CD4-positive, alpha-beta T cell treated with Interleukin-17A for 4 hours (primary cell): ENCODE results near the gene LAMA3.
A peak's percentile ranks its signal among the peaks of the same experiment; 100 is the strongest.

Source experiments
- DNase-seq: peaks from one replicate; pipeline ENCODE4 v3.0.0-alpha.2; 2020; ENCODE audit warnings: mixed read lengths

The LAMA3 gene

DNA sequence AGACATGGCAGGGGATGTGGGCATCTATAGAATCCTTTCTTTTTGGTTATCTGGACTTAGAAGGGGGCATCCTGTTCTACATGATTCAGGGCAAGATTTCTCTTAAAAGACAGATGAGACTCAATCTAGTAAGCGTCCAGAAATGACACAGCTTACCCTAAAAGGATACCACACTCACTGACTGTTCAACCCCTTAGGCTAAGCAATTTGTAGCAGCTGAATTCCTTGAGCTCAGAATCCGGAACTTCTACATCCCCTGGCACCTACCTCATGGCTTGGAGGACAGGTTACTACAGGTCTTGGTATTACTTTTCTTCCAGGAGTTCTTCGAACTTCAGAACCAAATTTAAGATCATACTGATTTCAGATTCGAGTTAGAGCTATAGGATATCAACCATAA is 138.4 kb downstream of the LAMA3 start:
- no peak for DNase-seq

DNA sequence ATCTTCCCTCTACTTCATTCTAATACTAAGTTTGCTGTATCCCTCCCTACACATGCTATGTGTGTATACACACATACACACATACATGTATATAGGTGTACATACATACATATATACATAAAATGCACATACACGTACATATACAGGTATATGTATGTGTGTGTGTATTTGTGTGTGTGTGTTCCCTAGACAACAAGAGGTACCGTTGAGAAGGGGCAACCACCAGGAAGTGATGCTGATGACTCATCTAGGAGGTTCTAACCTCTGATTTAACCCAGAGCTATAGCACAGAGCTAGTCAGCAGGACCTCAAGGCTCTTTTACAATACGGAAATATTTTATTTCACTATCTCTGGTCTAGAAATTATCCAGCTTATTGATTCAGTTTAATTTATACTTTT is 139.2 kb downstream of the LAMA3 start:
- peak; percentile 50 for DNase-seq

DNA sequence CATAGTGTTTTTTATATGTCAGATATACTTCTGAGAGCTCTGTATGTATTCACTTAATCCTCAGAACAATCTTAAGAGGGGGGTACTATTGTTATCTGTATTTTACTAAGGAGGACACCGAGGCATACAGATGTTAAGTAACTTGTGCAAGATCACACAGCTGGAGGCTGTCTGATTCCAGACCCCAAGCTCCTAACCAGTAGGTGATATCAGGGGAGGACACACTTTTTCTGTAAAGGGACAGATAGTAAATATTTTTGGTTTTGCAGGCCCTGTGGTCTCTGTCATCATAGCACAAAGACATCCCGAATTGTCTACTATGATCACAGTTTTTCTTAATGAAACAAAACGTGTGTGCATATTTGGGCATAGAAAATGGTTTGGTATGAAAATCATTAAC is 143.7 kb downstream of the LAMA3 start:
- no peak for DNase-seq

DNA sequence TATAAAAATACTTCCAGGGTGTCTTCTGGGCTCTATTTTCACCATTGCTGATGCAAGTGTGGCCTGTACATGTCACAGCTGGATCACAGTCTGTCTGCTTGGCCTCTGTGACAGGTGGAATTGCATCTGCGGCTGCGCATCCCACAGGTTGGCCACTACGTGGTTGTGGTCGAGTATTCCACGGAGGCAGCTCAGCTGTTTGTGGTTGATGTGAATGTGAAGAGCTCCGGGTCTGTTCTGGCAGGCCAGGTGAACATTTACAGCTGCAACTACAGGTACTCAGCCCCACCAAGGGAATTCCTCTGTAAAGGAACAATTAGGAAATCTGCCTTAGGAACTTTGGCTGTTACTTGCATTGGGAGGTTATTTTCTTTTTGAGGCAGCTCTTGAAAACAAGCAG is 144.5 kb downstream of the LAMA3 start:
- no peak for DNase-seq

DNA sequence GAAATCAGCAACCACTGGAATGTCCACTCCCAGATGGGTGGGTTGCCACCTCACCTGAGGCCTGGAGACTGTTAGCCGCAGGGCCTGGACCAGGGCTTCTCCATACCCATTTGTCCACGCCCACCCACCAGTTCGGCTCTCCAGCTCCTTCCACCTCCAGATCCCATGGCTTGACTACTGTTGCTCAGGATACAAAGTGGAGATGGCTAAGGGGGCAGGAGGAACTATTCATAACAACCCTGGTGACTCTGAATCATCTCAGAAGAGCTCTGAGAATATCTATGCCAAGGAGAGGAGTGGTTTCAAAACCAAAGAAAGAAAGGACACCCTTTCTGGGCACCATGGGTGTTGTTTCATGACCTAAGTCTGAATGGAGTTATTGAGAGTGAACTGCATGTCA is 145.8 kb downstream of the LAMA3 start:
- DNase-seq = no peak

DNA sequence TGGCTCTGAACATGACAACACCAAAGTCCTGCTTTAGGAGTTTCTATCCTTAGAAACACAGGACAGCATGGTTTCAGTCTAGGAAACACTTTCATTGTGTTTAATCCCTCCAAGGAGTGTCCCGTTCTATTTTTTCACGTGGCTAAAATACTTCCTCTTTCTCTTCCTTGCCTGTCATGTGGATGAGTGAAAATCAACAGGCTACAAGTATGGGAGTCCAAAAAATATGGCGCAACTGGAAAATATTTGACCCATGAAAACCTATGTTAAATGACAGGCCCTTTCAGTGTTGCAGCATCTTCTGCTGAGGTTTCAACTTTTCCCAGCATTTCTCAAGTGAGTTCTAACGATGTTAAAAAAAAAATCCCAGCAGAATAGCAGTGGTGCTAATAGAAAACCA is 146.3 kb downstream of the LAMA3 start:
- DNase-seq = no peak

DNA sequence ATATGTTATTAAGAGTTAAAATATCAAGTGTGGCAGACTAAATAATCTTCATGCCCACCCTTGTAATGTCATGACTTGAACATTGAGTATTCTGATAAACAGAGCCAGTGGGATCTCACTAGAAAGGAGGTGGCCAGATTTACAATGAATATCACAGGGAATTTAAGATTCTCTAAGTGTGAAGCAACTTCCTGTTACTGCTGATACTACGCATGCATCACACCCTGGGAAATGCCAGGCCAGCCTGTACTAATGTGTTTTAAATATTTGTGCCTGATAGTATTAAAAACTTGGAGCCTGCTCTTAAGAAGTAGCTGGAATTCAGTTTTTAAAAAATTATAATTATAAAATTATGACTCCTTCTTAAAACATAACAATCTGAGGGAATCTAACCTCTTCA is 148.3 kb downstream of the LAMA3 start:
- DNase-seq = no peak

DNA sequence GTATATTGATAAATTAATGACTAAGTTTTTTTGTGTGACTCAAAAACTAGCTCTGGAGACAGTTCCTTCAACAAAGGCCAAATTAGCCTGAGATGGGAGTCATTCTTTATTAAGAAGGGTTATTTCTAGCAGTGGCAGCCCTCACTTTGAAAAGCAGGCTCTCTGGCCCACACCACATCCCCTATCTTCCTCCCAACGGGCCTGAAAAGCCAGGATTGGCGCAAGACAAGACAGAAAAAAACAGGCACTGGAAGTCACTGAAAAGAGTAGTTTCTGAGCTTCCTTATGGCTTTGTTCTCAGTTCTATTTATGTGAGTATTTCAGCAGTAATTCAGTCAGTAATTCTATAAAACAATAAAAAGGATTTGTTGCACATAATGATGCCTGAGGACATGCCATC is 149.0 kb downstream of the LAMA3 start:
- no peak for DNase-seq

DNA sequence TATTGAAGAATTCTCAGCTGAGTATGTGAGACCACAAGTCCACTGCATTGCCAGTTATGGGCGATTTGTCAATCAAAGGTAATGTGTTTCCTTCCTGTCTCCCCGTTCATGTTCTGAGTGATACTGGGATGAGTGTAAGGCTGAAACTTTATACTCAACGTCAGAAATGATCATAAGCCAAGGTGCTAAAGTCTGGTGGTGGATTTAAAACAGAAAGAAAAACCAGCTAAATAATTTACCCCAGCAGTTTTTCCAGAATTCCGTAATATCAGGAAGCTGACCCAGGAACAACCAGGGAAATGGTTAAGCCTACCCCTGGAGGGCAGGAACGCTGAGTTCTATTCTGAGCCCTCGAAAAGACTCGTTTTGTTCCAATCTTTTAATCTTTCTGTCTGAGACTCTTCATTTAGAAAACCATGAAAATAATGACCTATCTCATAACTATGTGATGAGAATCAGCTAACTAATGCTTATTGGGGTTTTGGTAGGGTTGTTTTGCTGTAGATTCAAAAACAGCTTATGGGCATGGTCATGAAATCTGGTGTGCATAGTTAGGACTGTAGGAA is 149.6 kb downstream of the LAMA3 start:
- no peak for DNase-seq

DNA sequence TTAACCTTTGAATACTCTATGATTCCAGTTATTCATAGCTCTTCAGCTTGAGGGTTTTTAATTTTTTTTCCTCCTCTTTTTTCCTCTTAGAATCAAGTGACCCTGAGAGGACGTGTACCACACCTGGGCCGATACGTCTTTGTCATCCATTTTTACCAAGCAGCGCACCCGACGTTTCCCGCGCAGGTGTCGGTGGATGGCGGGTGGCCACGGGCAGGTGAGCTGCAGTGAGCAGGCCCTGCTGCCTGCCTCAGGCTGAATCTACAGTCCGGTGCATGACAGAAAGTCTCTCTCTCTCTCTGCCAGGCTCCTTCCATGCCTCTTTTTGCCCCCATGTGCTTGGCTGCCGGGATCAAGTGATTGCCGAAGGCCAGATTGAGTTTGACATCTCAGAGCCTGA is 153.1 kb downstream of the LAMA3 start:
- DNase-seq = no peak

DNA sequence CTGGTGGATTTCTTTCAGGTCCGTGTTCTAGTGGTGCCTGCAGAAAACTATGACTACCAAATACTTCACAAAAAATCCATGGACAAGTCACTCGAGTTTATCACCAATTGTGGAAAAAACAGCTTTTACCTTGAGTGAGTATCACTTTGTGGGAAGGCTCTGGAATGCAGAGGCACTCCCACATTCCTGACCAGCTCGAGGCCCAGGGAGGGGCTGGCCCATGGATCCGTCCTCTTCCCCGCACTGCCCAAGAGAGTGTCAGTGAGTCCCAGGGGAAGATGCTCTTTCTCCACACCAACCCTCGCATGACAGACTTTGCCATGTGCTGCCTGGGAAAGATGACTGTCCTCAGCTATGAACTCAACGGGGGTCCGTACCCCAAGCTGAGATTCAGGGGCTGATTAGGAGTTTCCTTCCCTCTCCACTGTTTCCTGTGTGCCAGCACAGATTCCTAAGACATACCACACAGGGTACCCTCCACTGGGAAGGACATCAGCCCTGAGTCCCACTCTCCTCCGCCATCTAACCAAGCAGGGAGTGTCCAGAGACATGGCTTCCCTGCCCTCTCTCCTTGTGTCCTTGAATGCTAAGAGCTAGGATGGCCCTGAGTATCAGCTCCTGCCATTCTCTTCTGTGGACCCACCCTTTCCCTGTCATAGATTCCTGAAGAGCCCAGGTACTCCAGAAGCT is 155.9 kb downstream of the LAMA3 start:
- DNase-seq = no peak

DNA sequence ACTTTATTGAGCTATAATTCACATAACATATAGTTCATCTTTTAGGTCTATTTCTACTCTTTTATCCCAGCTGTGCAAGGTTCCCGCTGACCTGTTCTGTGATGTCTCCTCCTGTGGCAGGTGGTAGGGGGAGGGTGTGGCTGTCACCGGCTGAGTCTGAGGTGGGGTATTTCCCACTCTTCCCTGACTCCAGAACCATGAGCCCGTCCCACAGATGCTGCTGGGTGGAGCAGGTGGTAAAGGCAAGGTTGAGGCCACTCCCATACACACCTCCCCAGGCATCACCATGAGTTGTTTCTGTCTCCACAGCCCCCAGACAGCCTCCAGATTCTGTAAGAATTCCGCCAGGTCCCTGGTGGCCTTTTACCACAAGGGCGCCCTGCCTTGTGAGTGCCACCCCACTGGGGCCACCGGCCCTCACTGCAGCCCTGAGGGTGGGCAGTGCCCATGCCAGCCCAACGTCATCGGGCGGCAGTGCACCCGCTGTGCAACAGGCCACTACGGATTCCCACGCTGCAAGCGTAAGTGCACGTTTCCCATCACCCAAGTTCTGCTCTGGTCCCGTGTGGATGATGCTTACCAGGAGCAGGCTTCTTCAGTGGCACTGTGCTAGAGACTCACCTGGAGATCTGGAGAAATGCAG is 156.9 kb downstream of the LAMA3 start:
- DNase-seq = no peak

DNA sequence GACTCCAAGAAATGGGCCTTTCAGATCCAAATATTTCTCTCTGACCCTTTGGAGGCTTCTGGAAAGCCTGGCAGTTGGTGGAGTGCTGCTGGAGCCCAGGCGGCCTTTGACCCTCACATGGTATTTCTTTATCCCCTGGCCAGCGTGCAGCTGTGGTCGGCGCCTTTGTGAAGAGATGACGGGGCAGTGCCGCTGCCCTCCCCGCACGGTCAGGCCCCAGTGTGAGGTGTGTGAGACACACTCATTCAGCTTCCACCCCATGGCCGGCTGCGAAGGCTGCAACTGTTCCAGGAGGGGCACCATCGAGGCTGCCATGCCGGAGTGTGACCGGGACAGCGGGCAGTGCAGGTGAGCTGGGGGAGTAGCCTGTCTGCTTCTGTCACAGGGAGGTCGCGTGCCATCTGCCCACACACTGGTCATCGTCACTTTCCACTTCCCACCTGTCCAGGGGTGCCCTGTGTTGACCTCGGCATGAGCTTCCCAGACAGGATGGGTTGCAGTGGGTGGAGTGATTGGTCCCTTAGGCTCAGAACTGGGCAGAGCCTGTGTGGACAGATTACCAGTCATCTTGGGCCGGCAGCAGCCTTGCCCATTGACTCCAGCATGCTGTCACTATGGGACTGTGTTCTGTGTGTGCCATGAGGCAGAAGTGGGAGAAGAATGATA is 158.2 kb downstream of the LAMA3 start:
- DNase-seq = no peak

DNA sequence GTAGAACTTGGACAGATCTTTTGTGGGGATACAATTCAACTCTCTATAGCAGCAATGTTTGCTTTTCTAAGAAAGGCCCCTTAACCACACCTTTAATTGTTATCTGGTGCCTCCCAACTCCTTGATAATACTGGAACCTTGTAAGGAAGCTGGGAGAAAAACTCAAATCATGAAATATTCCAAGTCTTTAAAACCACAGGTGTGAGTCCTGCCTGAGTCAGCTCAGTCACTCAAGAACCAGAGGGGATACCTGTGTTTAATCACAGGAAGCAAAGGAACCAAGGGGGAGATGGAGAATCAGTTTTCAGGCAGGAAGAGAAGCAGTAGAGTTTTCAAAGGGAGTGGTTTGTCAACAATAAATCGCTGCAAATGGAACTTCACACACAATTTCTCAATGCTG is 159.9 kb downstream of the LAMA3 start:
- no peak for DNase-seq

DNA sequence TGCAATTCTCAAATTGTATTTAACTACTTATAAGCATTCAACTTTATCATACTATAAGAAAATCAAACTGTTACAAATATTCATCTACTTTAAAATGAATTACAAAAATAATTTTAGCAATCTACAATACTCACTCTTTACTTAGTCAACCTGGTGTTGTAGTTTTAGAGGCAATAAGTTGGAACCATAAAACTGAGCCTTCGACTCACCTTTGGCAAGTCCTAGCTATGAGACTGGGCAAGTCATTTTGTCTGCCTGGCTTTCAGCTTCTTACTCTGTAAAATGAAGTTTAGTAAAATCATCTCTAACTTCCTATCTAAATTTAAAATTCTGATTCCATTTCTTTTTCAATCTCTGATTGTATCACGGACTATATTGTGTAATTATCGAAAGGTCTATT is 161.0 kb downstream of the LAMA3 start:
- DNase-seq = no peak

DNA sequence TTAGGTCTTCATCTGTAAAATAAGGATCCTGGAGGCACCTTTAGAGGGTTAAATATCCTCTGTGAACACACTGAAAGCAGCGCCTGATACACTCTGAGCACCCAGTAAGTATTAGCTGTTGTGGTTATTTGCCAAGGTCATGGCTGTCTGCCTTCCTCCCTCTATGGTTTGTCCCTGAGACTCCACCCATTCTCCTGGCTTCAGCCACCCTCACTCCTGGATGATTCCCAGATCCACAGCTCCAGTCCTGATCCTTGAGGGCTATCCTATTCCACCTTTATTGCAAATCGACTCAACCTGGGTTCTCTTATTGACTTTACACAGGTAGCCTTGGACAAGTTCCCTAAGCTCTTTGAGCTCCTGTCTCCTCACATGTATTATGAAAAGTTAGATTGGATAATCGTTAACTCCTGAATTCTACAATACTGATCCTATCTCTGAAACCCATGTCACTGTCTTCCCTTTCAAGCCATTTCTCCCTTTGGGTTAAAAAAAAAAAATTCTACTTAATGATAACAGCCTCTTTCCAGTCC is 162.3 kb downstream of the LAMA3 start:
- no peak for DNase-seq

DNA sequence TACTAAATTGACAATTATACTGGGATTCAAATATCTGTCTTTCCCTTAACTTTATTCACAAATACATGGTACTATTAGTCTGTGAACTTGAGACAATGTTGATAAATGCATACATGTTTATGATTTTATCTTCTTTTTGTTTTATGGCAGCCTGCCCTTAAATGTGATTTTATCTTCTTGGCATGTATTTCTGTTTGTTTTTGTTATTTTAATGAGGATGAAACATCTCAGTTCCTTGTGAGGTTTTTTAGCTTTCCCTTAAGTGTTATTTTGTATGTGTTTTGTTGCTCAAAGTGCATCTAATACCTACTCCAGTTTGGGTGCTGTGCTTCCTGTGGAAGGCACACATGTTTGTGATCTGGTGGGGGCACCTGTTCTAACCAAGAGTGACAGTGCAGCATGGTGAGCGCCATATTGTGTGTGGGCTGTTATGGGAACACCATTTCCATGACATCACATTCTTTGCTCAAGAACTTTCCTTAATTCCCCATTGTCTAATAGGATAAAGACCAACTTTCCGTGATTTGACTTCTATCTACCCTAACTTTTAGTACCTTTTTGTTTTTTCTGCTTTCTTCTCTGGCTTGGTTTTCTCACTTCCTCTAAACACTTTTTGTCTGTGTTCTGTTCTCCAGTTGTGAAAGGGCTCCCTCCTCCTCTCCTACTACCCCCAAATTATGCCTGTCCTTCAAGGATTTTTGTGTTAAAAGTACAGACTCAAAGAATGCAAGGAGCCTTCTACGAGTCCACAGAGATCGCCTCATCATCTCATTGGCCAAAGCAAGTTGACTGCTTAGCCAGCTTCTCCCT is 163.2 kb downstream of the LAMA3 start:
- no peak for DNase-seq

DNA sequence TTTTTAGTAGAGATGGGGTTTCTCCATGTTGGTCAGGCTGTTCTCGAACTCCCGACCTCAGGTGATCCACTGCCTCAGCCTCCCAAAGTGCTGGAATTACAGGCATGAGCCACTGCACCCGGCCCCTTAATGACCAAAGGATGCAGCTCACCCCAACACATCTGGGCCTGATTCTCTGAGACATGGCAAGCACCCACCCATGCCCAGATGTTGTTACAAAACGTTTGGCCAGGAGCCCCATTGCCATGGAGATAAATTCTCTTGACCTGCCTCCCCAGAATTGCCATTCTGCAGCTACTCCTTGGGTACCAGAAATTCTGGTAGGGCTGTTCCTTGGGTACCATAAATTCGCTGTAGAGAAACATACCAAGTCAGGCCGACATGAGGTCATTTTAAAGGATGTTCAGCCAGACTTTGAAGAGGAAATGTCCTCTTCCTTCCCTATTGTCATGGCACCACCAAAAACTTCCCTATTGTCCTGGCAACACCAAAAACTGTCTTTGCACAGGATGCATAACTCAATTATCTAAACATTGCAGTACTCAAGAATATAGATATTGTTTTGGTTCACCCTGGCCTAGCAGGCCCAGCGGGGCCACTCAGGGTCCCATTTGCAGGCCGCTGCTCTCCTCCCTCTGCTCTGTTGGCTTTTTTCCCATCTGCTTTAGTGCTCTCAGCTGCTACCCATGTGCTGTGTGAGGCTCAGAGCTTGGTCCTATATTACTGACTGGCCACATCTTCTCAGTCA is 164.4 kb downstream of the LAMA3 start:
- DNase-seq = no peak

DNA sequence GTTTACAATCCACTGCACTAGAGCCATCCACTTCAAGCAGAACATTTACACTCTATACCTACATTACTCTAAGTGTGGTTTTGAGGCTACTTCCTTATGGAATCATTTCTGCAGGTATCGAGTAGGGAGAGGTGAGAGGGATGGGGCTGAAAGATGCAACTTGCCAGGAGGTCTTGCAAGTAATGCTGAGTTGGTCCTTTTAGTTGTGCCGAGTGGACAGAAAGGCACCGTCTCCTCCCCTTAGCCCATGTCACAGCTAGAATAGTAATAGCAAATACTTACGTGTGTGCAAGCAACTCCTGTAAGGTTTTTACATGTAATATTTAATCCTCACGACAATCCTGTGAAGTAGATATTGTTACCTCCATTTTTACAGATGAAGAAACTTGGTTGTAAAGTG is 166.5 kb downstream of the LAMA3 start:
- no peak for DNase-seq

DNA sequence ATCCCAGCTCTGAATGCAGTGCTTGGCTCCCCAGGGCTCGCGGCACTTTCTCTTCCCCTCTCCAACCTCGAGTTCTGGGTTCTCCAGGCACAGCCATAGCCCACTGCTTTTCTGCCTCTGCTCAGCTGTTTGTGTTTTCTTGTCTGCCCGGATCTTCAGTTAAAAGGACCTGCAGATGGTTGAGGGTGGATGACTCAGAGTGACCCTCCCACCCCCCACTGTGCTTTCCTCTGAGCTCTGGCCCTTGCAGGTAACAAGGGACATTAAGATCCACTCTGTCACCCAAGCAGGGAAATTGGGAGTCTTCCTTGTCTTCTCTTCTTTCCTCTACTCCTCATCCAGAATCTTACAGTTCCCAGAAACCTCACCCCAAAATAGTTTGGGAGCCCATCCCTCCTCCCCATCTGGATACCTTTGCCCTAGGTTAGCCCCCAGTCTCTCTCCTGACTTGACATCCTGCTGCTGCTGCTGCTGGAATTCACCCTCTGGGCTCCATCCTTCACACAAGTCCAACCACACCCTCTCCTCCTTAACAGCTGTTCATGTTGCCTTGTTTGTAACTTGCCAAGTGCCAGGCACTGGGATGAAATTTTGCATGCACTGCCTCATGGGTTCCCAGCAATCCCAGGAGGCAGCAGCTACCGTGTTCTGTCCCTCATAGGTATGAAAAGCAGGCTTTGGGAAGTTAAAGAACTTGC is 167.4 kb downstream of the LAMA3 start:
- DNase-seq = no peak

DNA sequence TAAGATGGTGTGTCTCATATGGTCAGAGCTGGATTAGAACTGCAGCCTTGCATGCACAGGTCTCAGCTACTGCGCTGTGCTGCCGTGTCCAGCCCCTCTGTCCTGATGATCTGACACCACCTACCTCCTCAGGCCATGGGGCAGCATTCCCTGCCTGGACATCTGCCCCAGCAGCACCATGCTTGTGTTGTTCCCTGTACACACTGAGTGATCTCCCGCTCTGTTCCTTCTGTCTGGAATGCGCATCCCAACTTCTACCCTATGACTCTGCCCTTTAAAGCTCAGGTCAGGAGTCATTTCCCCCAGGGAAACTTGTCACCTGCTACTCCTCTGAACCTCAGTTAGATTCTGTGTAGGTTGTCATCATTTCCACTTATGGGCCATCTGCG is 167.9 kb downstream of the LAMA3 start:
- no peak for DNase-seq

DNA sequence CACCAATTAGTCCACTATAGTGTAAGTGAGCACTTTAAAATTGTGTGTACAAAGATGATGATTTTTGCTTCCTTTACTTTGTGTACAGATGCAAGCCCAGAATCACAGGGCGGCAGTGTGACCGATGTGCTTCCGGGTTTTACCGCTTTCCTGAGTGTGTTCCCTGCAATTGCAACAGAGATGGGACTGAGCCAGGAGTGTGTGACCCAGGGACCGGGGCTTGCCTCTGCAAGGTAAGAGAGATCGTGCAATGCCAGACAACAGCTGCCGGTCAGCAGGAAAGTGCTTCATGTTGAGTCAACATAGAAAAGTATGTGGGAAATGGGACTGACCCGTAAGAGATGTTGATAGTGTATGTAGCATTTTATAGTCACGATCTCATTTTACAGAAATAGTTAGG is 168.5 kb downstream of the LAMA3 start:
- DNase-seq = no peak
